ENCODE data around the gene PDS5A.

GRCh38 chr4:39977489-39978377 lies at the start of gene PDS5A:
- no peak for TF ChIP-seq EZH2 (IDR thresholded peaks at IDR 0.05; ENCODE audit: insufficient read depth, poor library complexity, severe bottlenecking)
- no peak for TF ChIP-seq EZH2phosphoT487 (IDR thresholded peaks at IDR 0.05; ENCODE audit: insufficient read depth, low read depth)
